Keratinocyte (primary cell): Measurements from ENCODE around the gene TBC1D7. TPM values are rescaled to one million over a fixed set of nuclear protein-coding genes. Genes with fewer than 3 reads are reported as not detected.

Experiments used
- DNase-seq: peaks from one replicate; pipeline ENCODE4 v3.0.0-alpha.2; 2011; ENCODE audit warnings: low read depth, missing footprints, low spot score
- FAIRE-seq: peaks from 2 replicates; lab custom pipeline; 2011; peaks lifted over from hg19 to GRCh38; lab: Jason Lieb, UNC
- H2AFZ ChIP-seq: 2 replicates; pipeline ENCODE4 v1.6.0; 2012; ENCODE audit warnings: low read length, control low read depth, inconsistent platforms; ENCODE audit not compliant: control insufficient read depth
- H3K27ac ChIP-seq: 2 replicates; pipeline ENCODE4 v1.5.1; 2011; ENCODE audit warnings: low read length; ENCODE audit not compliant: control insufficient read depth, insufficient read depth
- H3K27me3 ChIP-seq: 3 replicates; pipeline ENCODE4 v1.6.0; 2011; ENCODE audit warnings: low read length; ENCODE audit not compliant: control insufficient read depth, insufficient read depth; ENCODE audit errors: extremely low read depth
- H3K36me3 ChIP-seq, 2 experiments: 2 replicates in 1 of 2; 3 replicates in 1 of 2; pipeline ENCODE4 v1.5.1; 2011; ENCODE audit warnings: low read length in 2 of 2, mild to moderate bottlenecking in 1 of 2; ENCODE audit not compliant: control insufficient read depth in 2 of 2, insufficient read depth in 2 of 2; ENCODE audit errors: extremely low read depth in 1 of 2
- H3K4me1 ChIP-seq: 3 replicates; pipeline ENCODE4 v1.5.1; 2011; ENCODE audit warnings: low read length; ENCODE audit not compliant: control insufficient read depth, insufficient read depth; ENCODE audit errors: extremely low read depth
- H3K4me2 ChIP-seq: 3 replicates; pipeline ENCODE4 v1.6.0; 2011; ENCODE audit warnings: low read depth, low read length; ENCODE audit not compliant: control insufficient read depth, insufficient read depth; ENCODE audit errors: extremely low read depth
- H3K4me3 ChIP-seq, 3 experiments: fragments of 200-600 bp in 1 of 3; sonication (generic) in 1 of 3; 2 replicates in 2 of 3; 3 replicates in 1 of 3; pipeline ENCODE4 v1.5.1; 2011 to 2016; ENCODE audit warnings: low read length in 3 of 3, mild to moderate bottlenecking in 3 of 3, control low read depth in 2 of 3, inconsistent platforms in 1 of 3, low read depth in 1 of 3, mixed read lengths in 1 of 3, mixed run types in 1 of 3, moderate library complexity in 1 of 3; ENCODE audit not compliant: control insufficient read depth in 2 of 3, insufficient read depth in 2 of 3; ENCODE audit errors: extremely low read depth in 1 of 3
- H3K79me2 ChIP-seq: 2 replicates; pipeline ENCODE4 v1.6.0; 2012; ENCODE audit warnings: low read length; ENCODE audit not compliant: control insufficient read depth, insufficient read depth
- H3K9ac ChIP-seq: 3 replicates; pipeline ENCODE4 v1.6.0; 2011; ENCODE audit warnings: low read length; ENCODE audit not compliant: control insufficient read depth, insufficient read depth; ENCODE audit errors: extremely low read depth
- H3K9me1 ChIP-seq: 3 replicates; pipeline ENCODE4 v1.6.0; 2011; ENCODE audit warnings: low read length; ENCODE audit not compliant: control insufficient read depth, insufficient read depth; ENCODE audit errors: extremely low read depth
- H3K9me3 ChIP-seq: 2 replicates; pipeline ENCODE4 v1.5.1; 2012; ENCODE audit warnings: low read depth, low read length; ENCODE audit not compliant: control insufficient read depth
- H4K20me1 ChIP-seq: 3 replicates; pipeline ENCODE4 v1.6.0; 2011; ENCODE audit warnings: low read length; ENCODE audit not compliant: control insufficient read depth, insufficient read depth; ENCODE audit errors: extremely low read depth
- CTCF ChIP-seq, 3 experiments: IDR thresholded peaks in 1 of 3; conservative IDR thresholded peaks in 1 of 3; optimal IDR thresholded peaks in 1 of 3; 2 replicates in 2 of 3; 3 replicates in 1 of 3; pipeline versions ENCODE3 to v1.5.1; 2011; ENCODE audit warnings: low read length in 3 of 3, mild to moderate bottlenecking in 3 of 3, moderate library complexity in 2 of 3, control low read depth in 1 of 3, inconsistent platforms in 1 of 3; ENCODE audit not compliant: insufficient read depth in 2 of 3; ENCODE audit errors: extremely low read depth in 1 of 3
- EZH2 ChIP-seq: IDR thresholded peaks from one replicate; pipeline ENCODE4 v1.6.1; 2012; ENCODE audit warnings: inconsistent platforms, mild to moderate bottlenecking, low read length, moderate library complexity
- dilution Hi-C: fragments of 300-500 bp; cut with MboI; formaldehyde crosslinking; loops from one replicate; pipeline ENCODE4 v1.7.0; 2020; ENCODE audit warnings: low sequenced_read_pairs; ENCODE audit not compliant: extremely low pct_ligation_motif_present
- polyA plus RNA-seq, 5 experiments: library from polyadenylated mRNA; depleted of rRNA in 3 of 5; stranded (reverse) in 3 of 5; stranded (forward) in 1 of 5; unstranded in 1 of 5; fragments of >200 nt; gene quantifications; 1 replicate in 1 of 5; 2 replicates in 3 of 5; 3 replicates in 1 of 5; pipeline versions ENCODE4 v1.2.1 to v1.2.3, GENCODE V29; 2011 to 2012; ENCODE audit warnings: missing spikeins in 2 of 5, low read depth in 1 of 5, low replicate concordance in 1 of 5

The TBC1D7 gene
- polyA plus RNA-seq, 1 donor (not counting 4 experiments of a cell fraction or from before 2014, with no cell fraction given): 30.4 TPM

DNA sequence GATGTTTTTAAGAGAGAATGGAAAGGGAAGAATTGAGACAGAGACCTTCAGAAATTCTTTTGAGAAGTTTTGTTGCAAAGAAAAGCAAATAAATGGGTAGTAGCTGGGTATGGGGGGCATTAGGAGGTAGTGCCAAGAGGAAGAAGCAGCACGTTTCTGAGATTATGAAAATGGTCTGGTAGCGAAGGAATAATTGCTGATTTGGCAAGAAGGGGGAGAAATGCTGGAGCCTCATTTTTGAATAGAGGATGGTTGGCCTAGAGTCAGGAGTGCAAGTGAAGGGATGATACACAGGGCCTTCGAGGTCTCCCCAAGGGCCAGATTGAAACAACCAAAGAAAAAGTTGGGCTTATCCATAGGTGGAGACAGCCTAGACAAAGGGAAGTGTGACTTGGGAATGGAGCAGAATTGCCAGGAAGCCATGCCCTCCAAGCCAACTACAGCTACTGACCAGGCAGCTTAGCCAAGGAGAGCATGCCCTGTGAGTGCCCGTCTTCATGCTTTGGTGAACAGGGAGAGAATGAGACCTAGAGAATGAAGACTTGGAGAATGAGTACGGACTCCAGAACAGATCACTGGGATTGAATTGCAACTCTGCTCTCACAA is 14.2 kb upstream of the TBC1D7 start:
- H3K27me3 ChIP-seq: no peaks in the 10 kb centered on the region
- H3K9me3 ChIP-seq: no peaks in the 10 kb centered on the region
- dilution Hi-C loops: no loop called here
- no peak overlapping the region for H3K9ac ChIP-seq
- no peak overlapping the region for H3K27ac ChIP-seq
- no peak for DNase-seq
- H3K4me3 ChIP-seq: no peak overlapping the region
- no peak for FAIRE-seq
- H3K4me2 ChIP-seq: no peak overlapping the region
- no peaks in the 10 kb centered on the region for H3K4me1 ChIP-seq
- no peaks in the 10 kb centered on the region for H4K20me1 ChIP-seq
- no peaks in the 10 kb centered on the region for H3K79me2 ChIP-seq
- no peak for TF ChIP-seq CTCF (optimal IDR thresholded peaks at IDR 0.05 in 1 of 3, IDR thresholded peaks at IDR 0.05 in 1 of 3, conservative IDR thresholded peaks at IDR 0.05 in 1 of 3; ENCODE audit: extremely low read depth in 1 of 3, insufficient read depth in 2 of 3, low read length in 3 of 3)
- no peak overlapping the region for H2AFZ ChIP-seq
- no peaks in the 10 kb centered on the region for H3K9me1 ChIP-seq
- H3K36me3 ChIP-seq: no peaks in the 10 kb centered on the region

DNA sequence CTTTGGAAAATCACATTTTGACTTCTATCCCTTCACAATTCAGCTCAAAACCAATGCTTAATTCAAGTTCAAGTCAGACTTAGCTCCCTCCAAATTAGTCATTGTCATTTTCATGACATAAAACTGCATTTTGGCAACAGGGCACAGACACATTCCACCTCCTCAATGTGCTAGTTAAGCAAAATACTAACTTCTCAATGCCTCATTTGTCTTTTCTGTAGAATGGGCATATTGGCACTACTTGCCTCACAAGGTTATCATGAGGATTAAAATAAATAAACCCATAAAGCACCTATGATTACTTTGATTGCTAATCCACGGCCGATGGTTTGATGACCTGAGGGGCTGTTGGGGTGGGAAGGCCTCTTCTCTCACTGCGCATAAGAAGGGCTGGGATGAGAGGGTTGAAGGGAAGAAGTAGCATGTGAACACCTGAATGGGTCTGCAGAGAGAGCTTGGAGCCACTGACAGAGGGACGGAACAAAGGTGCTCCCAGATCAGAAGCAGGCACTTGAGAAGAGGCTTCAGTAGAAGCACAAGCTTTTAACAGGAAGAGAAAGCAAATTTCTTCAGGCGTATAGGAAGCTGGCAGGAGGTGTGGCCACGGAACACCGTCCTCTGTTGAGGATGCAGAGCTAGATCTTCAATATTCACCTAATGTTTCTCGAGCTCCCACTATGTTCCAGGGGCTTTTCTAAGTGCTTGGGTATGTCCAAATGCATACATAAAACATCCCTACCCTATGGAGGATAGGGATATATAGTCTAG is 11.7 kb upstream of the TBC1D7 start:
- Histone ChIP-seq H4K20me1 (no peaks in the 10 kb centered on the region), H3K9ac (no peak overlapping the region), H3K4me2 (no peak overlapping the region), H3K79me2 (no peaks in the 10 kb centered on the region), H3K9me1 (no peaks in the 10 kb centered on the region), H3K4me3 (no peak overlapping the region), H3K9me3 (no peaks in the 10 kb centered on the region), H3K27me3 (no peaks in the 10 kb centered on the region), H2AFZ (no peak overlapping the region), H3K27ac (no peak overlapping the region), H3K4me1 (peaks cover 7% of the 10 kb centered on the region), H3K36me3 (no peaks in the 10 kb centered on the region)
- TF ChIP-seq EZH2 (no peak), CTCF (optimal IDR thresholded peaks at IDR 0.05 in 1 of 3, IDR thresholded peaks at IDR 0.05 in 1 of 3, conservative IDR thresholded peaks at IDR 0.05 in 1 of 3; ENCODE audit: extremely low read depth in 1 of 3, insufficient read depth in 2 of 3, low read length in 3 of 3) (no peak)
- dilution Hi-C loops: no loop called here
- no peak for FAIRE-seq
- DNase-seq: no peak
